Stimulated activated memory B cell treated with anti-CD40 and anti-IgM and Interleukin-4, amounts not matched to agents 10 μg/mL and 1 μg/mL and 100 μg/mL, for 72 hours (primary cell): ENCODE measurements around the gene DDR2.

Experiments used
- ATAC-seq: fragments of 150-1000 bp; cut with Tn5 transposase; 2 replicates; pipeline ENCODE4 v1.10.0; 2021
- H3K27ac Mint-ChIP-seq: one replicate; pipeline ENCODE4 v1.8.0; 2022; ENCODE audit warnings: mild to moderate bottlenecking, mixed read lengths
- H3K27me3 Mint-ChIP-seq: one replicate; pipeline ENCODE4 v1.8.0; 2022; ENCODE audit warnings: mixed read lengths
- H3K36me3 Mint-ChIP-seq: one replicate; pipeline ENCODE4 v1.8.0; 2022; ENCODE audit warnings: mixed read lengths
- H3K4me1 Mint-ChIP-seq: one replicate; pipeline ENCODE4 v1.8.0; 2022; ENCODE audit warnings: mixed read lengths
- H3K4me3 Mint-ChIP-seq: one replicate; pipeline ENCODE4 v1.8.0; 2022; ENCODE audit warnings: mild to moderate bottlenecking, moderate library complexity, mixed read lengths
- H3K9me3 Mint-ChIP-seq: one replicate; pipeline ENCODE4 v1.8.0; 2022; ENCODE audit warnings: mixed read lengths

DDR2 gene

DNA sequence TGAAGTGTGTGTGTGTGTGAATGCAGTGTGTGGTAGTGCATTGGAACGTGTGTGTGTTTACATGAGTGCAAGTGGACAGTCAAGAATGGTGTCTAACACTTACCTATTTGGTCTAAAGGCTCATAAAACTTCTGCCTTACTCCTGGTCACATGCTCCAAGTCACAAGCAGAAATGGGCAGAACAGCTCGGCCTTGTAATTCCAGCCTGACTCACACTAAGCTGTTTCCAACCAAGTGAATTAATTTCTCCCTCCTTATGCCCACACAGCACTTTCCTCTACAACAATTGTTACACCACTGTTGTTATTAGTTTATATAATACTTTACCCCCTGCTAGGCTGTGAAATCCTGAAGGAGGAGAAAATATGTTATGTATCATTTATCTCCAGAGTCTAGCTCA lies 43.8 kb downstream of the DDR2 start:
- peaks cover 8% of the 10 kb centered on the region for H3K36me3 Mint-ChIP-seq
- no peak overlapping the region for H3K4me3 Mint-ChIP-seq
- H3K4me1 Mint-ChIP-seq: no peaks in the 10 kb centered on the region
- H3K9me3 Mint-ChIP-seq: peaks cover 2% of the 10 kb centered on the region
- no peak for ATAC-seq
- H3K27ac Mint-ChIP-seq: no peak overlapping the region
- no peaks in the 10 kb centered on the region for H3K27me3 Mint-ChIP-seq

DNA sequence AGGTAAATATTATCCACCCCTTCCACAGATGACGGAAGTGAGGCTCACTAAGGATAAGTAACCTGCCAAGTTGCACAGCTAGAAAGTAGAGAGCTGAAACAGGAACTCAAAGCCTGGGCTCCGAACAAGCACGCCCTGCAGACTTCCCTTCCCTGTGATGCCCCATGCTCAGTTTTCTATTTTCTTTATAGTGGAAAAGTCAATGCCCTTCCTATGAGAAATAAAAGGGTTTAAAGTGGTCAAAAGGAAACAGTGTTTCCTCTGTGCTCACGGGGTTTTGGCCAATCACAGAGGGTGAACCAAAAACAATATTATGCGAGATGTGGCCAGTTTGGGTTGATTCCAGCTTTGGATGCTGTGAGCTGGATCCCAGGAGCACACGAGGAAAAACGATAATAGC lies 44.5 kb downstream of the DDR2 start:
- peaks cover 8% of the 10 kb centered on the region for H3K36me3 Mint-ChIP-seq
- H3K4me3 Mint-ChIP-seq: no peak overlapping the region
- H3K9me3 Mint-ChIP-seq: peaks cover 2% of the 10 kb centered on the region
- no peaks in the 10 kb centered on the region for H3K27me3 Mint-ChIP-seq
- no peaks in the 10 kb centered on the region for H3K4me1 Mint-ChIP-seq
- no peak overlapping the region for H3K27ac Mint-ChIP-seq
- no peak for ATAC-seq

DNA sequence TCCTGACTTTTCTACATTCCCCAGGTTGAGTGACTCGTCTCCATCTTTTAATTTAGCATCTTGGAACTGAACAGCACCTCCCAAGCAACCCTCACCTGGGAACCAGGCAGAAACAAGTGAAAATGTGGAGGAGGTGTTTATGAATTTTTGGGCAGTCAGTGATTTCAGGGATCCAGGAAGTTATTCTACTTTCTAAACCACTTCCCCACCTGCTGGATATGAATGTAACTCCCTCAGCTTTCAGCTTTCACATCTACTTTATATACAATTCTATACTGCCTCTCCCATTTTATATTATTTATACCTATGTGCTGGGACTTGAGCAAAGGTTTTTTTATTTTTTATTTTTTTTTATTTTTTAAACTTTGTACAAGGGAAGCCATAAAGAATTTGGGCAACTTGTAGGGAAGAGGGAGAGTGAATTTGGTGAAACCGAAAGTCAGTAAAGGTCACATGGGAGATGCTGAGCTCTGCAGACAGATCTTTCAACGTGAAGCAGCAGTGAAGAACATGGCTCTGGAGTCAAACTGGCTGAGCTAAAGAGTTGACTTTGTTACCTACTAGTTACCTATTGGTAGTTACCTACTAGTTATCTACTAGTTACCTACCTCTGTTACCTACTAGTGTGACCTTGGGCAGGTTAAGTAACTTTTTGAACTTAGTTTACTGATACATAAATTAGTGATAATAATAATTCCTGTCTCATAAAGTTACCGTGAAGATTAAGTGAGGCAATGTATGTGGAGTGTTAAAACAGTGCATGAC lies 45.5 kb downstream of the DDR2 start:
- no peak overlapping the region for H3K4me3 Mint-ChIP-seq
- H3K27me3 Mint-ChIP-seq: no peaks in the 10 kb centered on the region
- H3K9me3 Mint-ChIP-seq: peaks cover 2% of the 10 kb centered on the region
- no peak for ATAC-seq
- H3K4me1 Mint-ChIP-seq: no peaks in the 10 kb centered on the region
- peaks cover 8% of the 10 kb centered on the region for H3K36me3 Mint-ChIP-seq
- no peak overlapping the region for H3K27ac Mint-ChIP-seq

DNA sequence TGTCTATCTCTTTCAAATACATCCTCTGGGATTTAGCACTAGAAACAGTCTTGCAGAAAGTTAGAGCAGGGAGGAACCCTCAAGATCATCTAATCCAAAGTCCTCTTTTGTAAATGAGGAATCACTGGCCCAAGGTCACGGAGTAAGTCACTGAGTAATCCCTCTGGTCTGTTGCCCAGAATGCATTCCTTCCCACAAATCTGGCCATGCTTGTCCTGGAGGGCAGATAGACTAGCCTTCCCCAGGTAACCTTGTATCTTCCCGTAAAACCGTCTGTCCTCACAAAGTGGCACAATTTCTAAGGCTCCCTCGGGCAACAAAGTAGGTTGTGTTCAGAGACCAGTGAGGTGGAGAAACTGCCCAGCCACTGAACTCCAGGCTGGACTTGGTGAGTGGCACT lies 46.2 kb downstream of the DDR2 start:
- Mint-ChIP-seq H3K4me1 (no peaks in the 10 kb centered on the region), H3K27ac (no peak overlapping the region), H3K9me3 (peaks cover 2% of the 10 kb centered on the region), H3K4me3 (no peak overlapping the region), H3K36me3 (peaks cover 8% of the 10 kb centered on the region), H3K27me3 (no peaks in the 10 kb centered on the region)
- no peak for ATAC-seq

DNA sequence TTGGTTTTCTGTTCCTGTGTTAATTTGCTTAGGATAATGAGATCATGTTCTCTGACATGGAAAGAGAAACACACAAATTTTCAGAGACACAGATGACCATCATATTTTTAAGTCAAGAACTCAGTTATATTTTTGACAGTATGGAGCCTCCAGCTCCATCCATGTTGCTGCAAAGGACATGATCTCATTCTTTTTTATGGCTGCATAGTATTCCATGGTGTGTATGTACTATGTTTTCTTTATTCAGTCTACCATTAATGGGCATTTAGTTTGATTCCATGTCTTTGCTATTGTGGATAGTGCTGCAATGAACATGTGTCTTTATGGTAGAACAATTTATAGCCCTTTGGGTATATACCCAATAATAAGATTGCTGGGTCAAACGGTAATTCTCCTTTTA lies 47.0 kb downstream of the DDR2 start:
- Mint-ChIP-seq H3K36me3 (peaks cover 8% of the 10 kb centered on the region), H3K4me3 (no peak overlapping the region), H3K4me1 (no peaks in the 10 kb centered on the region), H3K27ac (no peak overlapping the region), H3K27me3 (no peaks in the 10 kb centered on the region), H3K9me3 (peaks cover 2% of the 10 kb centered on the region)
- no peak for ATAC-seq

DNA sequence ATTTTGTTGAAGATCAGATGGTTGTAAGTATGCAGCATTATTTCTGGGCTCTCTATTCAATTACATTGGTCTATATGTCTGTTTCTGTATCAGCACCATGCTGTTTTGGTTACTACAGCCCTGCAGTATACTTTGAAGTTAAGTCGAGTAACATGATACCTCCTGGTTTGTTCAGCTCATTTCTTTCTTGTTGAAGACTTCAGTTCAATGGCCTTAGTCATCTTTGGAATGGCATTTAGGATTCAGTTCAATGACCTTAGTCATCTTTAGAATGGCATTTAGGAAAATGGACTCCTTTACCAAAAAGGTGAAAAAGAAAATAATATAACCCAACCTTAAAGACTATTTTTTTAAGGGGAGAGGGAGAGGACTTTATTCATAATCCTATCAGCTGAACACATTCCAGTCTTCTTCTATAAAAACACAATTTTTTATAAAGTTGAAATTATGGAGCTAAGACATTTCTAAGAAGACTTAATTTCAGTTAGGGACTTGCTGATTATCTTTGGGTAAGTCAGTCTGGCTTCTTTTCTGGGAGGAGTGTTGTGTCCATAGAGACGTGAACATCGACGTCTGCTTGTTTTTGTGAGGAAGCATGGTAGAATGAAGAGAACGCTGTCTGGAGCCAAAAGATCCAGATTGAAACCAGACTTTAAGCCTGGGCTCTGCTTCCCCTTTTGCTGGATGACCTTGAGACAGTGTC lies 48.3 kb downstream of the DDR2 start:
- Mint-ChIP-seq H3K4me1 (no peaks in the 10 kb centered on the region), H3K9me3 (peaks cover 2% of the 10 kb centered on the region), H3K36me3 (peaks cover 8% of the 10 kb centered on the region), H3K27ac (no peak overlapping the region), H3K27me3 (no peaks in the 10 kb centered on the region), H3K4me3 (no peak overlapping the region)
- no peak for ATAC-seq

DNA sequence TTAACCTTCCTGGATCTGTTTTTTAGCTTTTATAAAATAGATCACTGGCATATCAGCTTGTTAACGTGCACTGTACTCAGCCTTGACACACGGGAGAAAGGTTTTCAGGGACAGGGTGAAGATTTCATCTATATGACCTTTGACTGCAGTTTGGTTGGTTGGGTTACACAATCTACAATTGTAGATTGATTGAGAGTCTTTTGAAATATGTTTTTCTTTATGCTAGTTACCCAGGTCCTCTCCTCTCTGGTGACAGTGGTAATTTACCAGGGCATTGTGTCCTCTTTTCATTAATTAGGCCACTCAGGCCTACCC lies 48.8 kb downstream of the DDR2 start:
- no peak for ATAC-seq
- Mint-ChIP-seq H3K9me3 (peaks cover 2% of the 10 kb centered on the region), H3K4me1 (no peaks in the 10 kb centered on the region), H3K27me3 (no peaks in the 10 kb centered on the region), H3K36me3 (peaks cover 8% of the 10 kb centered on the region), H3K4me3 (no peak overlapping the region), H3K27ac (no peak overlapping the region)

DNA sequence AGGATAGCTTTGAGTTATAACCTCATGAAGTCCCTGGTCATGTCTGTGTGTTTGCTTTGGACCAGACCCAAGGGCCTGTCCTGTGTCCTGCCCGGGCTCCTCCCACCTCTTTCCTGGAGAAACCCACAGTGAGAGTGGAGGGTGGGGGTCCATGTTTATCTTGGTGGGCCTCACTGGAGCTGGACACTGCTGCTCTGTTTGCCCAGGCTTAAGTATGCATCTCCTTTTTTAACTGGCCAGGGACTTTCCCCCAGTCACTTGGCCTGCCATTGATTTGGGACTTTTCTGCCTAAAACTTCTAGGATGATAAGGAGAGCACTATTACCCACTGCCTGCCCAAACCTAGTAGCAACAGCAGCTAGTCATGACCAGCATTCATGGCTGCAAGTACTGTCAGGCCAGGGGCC lies 49.8 kb downstream of the DDR2 start:
- H3K27ac Mint-ChIP-seq: no peak overlapping the region
- peaks cover 8% of the 10 kb centered on the region for H3K36me3 Mint-ChIP-seq
- H3K4me3 Mint-ChIP-seq: no peak overlapping the region
- H3K27me3 Mint-ChIP-seq: peaks cover under 1% of the 10 kb centered on the region
- no peak for ATAC-seq
- no peaks in the 10 kb centered on the region for H3K4me1 Mint-ChIP-seq
- H3K9me3 Mint-ChIP-seq: peaks cover 2% of the 10 kb centered on the region

DNA sequence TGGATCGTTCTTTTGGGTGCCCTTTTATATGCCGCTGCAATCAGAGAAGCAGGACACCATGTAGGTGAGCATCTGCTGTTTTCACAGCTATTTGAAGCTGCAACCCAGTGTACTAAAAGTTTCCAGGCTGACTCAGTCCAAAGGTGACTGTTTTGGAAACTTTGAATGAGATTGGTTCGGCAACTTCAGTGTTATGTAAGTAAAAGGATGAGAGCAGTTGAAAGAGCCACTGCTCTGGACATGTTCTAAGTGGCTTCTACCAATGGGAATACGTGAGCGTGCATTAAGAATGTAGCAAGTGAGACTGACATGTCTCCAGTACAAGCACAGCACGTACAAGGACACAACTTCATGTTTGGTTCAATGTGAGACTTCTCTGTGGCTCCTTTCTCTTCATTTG lies 55.6 kb downstream of the DDR2 start:
- Mint-ChIP-seq H3K4me3 (no peak overlapping the region), H3K9me3 (no peaks in the 10 kb centered on the region), H3K27ac (no peak overlapping the region), H3K36me3 (no peaks in the 10 kb centered on the region), H3K4me1 (peaks cover 12% of the 10 kb centered on the region), H3K27me3 (peaks cover 10% of the 10 kb centered on the region)
- no peak for ATAC-seq

DNA sequence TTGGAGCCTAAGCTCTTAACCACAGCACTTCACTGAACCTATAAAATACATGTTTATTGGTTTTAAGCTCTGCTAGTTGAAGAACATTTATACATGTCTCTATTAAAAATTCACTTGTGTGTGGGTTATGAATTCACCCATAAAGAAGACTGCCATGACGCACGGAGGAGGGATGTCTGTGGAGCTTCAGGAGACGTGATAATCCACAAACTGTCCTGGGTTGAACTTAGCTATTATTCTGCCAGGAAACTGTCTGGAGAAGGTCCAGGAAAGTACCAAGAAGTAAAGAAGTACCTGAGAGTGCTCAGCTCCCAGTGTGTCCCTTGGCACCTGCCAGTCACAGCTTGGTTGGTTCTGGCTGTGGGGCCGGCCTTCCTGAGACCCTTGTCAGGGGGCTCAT lies 56.3 kb downstream of the DDR2 start:
- Mint-ChIP-seq H3K4me1 (peaks cover 12% of the 10 kb centered on the region), H3K4me3 (no peak overlapping the region), H3K27me3 (peaks cover 10% of the 10 kb centered on the region), H3K9me3 (no peaks in the 10 kb centered on the region), H3K36me3 (no peaks in the 10 kb centered on the region), H3K27ac (no peak overlapping the region)
- no peak for ATAC-seq

DNA sequence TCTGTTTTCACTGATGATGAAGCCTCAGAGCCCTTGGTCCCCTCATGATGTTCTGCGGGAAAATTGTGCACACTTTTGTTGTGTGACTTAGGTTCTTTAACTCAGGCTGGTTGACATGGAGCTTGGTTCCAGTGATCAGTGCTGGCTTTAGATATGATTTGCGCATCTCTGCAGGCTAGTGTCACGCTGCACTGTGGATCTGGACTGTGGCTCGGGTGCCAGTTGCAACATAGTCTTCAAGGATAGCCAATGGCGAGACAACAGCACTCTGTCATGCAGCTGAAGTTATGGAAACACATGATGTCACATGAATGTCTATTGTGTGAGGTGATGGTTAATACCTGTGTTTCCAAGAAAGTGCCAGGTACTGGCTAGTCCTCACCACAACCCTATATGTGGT lies 56.7 kb downstream of the DDR2 start:
- Mint-ChIP-seq H3K4me3 (no peak overlapping the region), H3K9me3 (no peaks in the 10 kb centered on the region), H3K4me1 (peaks cover 12% of the 10 kb centered on the region), H3K36me3 (no peaks in the 10 kb centered on the region), H3K27ac (no peak overlapping the region), H3K27me3 (peaks cover 10% of the 10 kb centered on the region)
- no peak for ATAC-seq

DNA sequence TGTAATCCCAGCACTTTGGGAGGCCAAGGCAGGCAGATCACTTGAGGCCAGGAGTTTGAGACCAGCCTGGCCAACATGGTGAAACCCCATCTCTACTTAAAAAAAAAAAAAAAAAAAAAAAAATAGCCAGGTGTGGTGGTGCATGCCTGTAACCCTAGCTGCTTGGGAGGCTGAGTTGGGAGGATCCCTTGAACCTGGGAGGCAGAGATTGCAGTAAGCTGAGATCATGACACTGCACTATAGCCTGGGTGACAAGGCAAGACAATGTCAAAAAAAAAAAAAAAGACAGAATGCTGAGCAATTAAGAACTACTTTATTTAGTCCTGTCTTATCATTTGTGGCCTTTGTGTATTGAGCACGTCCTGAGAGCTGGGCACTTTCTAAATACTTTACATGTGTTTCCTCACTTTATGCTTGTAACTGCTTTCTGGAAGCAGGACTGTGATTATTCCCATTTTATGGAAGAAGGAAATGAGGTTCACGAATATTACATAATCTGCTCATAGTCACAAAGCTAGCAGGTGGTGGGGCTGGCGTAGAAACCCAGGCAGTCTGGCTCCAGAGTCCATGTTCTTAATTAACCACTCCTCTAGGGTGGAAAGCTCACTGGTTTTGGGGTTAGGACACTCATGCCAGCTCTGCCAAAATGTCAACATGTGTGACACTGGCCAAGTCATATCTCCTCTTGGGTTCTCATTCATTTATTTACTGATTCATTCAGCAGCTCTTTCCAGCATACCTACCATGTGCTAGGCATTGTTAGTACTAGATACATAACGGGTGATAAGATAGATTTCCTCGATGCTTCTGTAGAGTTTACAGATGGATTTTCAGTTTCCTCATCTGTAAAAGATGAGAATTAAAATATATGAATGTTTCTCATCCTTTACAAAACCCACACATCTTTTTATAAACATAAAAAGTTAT lies 57.7 kb downstream of the DDR2 start:
- Mint-ChIP-seq H3K4me3 (no peak overlapping the region), H3K27ac (no peak overlapping the region), H3K27me3 (peaks cover 10% of the 10 kb centered on the region), H3K36me3 (no peaks in the 10 kb centered on the region), H3K9me3 (no peaks in the 10 kb centered on the region), H3K4me1 (peaks cover 12% of the 10 kb centered on the region)
- ATAC-seq: no peak

DNA sequence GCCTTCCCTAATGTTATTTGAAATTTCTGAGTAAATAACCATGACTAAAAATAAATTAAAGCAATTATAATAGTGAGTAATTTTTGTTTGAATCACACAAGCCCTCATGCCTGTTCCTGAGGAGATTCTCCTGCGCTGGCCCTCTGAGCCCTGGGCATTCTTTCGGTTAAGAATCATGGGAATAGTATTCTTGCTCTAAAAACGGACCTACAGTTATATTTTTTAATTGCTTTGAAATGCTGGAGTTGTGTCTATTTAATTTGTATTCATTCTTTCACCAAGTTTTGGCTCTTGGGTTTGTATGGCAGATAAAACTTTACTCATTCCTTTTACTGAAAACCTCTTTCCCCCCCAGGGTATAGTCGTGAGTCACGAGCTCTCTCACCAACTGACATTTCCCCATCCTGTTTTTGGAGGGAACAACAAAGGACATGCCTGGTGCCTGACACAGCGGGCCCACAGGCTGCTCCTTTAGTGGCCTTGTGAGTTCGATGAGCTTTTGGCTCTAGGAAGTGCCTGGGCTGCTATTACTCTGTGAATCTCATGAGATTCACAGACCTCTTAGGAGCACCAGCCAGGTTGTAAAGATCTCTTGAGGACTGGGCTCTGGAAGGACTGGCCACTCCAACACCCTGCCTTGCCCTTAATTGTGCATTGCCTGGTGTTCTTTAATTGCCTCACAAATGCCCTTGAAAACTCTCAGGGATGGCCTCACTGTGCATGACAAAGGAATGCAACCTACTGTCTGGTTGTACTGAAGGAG lies 58.6 kb downstream of the DDR2 start:
- H3K4me3 Mint-ChIP-seq: no peak overlapping the region
- H3K9me3 Mint-ChIP-seq: no peaks in the 10 kb centered on the region
- peaks cover 12% of the 10 kb centered on the region for H3K4me1 Mint-ChIP-seq
- ATAC-seq: no peak
- H3K27ac Mint-ChIP-seq: no peak overlapping the region
- H3K27me3 Mint-ChIP-seq: peaks cover 10% of the 10 kb centered on the region
- no peaks in the 10 kb centered on the region for H3K36me3 Mint-ChIP-seq

DNA sequence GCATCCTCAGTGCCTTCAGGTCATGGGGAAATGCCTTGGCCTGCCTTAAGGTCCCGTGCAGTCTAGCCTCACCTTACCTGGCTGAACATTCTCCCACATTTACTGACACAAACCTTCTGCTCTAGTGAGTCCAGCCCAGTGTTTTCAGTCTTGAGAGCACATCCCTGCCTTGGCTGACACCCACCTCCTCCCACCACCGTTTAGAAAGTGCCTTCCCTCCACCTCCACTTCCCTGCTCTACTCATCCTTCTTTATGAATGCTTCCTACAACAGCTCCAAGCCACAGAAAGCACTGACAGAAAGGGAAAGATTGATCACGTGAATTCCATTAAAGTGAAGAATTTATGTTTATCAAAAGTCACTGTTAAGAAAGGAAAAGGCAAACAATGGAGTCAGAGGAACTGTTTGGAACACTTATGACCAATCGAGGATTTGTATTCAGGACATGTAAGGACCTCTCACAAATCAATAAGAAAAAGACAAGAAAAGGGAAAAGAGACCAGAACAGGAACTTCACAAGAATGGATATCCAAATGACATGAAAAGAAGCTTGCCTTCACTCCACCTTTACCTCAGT lies 59.8 kb downstream of the DDR2 start:
- H3K4me1 Mint-ChIP-seq: peaks cover 12% of the 10 kb centered on the region
- H3K36me3 Mint-ChIP-seq: no peaks in the 10 kb centered on the region
- ATAC-seq: no peak
- H3K9me3 Mint-ChIP-seq: no peaks in the 10 kb centered on the region
- no peak overlapping the region for H3K27ac Mint-ChIP-seq
- no peak overlapping the region for H3K4me3 Mint-ChIP-seq
- H3K27me3 Mint-ChIP-seq: peaks cover 17% of the 10 kb centered on the region

DNA sequence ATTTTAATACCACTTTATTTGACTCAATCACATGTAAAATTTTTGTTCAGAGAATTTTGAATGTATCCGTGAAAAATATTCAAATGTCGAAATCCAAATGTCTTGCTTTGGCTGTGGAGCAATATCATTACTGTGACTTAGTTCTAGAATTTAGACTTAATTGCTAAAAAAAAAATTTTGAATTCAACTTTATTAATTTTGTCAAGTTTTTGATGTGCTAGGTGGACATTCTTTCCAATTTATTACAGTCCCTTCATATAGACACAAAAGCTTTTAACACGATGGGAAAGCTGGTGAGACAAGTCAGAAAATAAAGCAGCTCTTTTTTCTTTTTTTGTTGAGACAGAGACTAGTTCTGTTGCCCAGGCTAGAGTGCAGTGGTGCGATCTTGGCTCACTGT lies 62.6 kb downstream of the DDR2 start:
- H3K36me3 Mint-ChIP-seq: no peaks in the 10 kb centered on the region
- peaks cover 12% of the 10 kb centered on the region for H3K4me1 Mint-ChIP-seq
- H3K4me3 Mint-ChIP-seq: no peak overlapping the region
- peaks cover 9% of the 10 kb centered on the region for H3K27me3 Mint-ChIP-seq
- no peaks in the 10 kb centered on the region for H3K9me3 Mint-ChIP-seq
- H3K27ac Mint-ChIP-seq: no peak overlapping the region
- ATAC-seq: no peak
